GM10847 (cell line): ENCODE results near the gene ADAM12.

Source experiments
- POLR2A ChIP-seq: IDR thresholded peaks from 2 replicates; pipeline ENCODE4 v1.6.1; 2011; ENCODE audit not compliant: insufficient read length; ENCODE audit errors: extremely low read depth

Gene ADAM12

GRCh38 chr10:126420567-126421300, 32.5 kb upstream of the ADAM12 start:
- no peak for TF ChIP-seq POLR2A

- TF ChIP-seq POLR2A = no peak
Measured at GRCh38 chr10:126417220-126417825, 29.0 kb upstream of the ADAM12 start.

- no peak for TF ChIP-seq POLR2A
Measured at GRCh38 chr10:126409821-126410220, 21.5 kb upstream of the ADAM12 start.

GRCh38 chr10:126408953-126409641, 20.8 kb upstream of the ADAM12 start:
- TF ChIP-seq POLR2A = no peak

- TF ChIP-seq POLR2A = no peak
Measured at GRCh38 chr10:126407831-126408230, 19.6 kb upstream of the ADAM12 start.

GRCh38 chr10:126405239-126405775, 17.0 kb upstream of the ADAM12 start:
- no peak for TF ChIP-seq POLR2A

- no peak for TF ChIP-seq POLR2A
Measured at GRCh38 chr10:126402721-126403695, 14.7 kb upstream of the ADAM12 start.

GRCh38 chr10:126400641-126401040, 12.4 kb upstream of the ADAM12 start:
- no peak for TF ChIP-seq POLR2A

- TF ChIP-seq POLR2A = no peak
Measured at GRCh38 chr10:126398924-126399323, 10.6 kb upstream of the ADAM12 start.

GRCh38 chr10:126398383-126398743, 10.1 kb upstream of the ADAM12 start:
- no peak for TF ChIP-seq POLR2A

GRCh38 chr10:126397640-126398382, 9.5 kb upstream of the ADAM12 start:
- no peak for TF ChIP-seq POLR2A

GRCh38 chr10:126397156-126397555, 8.9 kb upstream of the ADAM12 start:
- no peak for TF ChIP-seq POLR2A

GRCh38 chr10:126394948-126395347, 6.7 kb upstream of the ADAM12 start:
- no peak for TF ChIP-seq POLR2A

- no peak for TF ChIP-seq POLR2A
Measured at GRCh38 chr10:126393076-126393475, 4.8 kb upstream of the ADAM12 start.
